Hepatocyte (in vitro differentiated cells): Measurements from ENCODE around the gene TM9SF4. TPM values are rescaled to one million over a fixed set of nuclear protein-coding genes. Genes with fewer than 3 reads are reported as not detected.

ENCODE experiments used
- DNase-seq: peaks from one replicate; pipeline ENCODE4 v3.0.0-alpha.2; 2016; ENCODE audit warnings: low spot score
- H2AFZ ChIP-seq: fragments of 200-600 bp; sonication (generic); 2 replicates; pipeline ENCODE4 v1.6.0; 2016; ENCODE audit warnings: antibody characterized with exemption, mild to moderate bottlenecking
- H3K27ac ChIP-seq: fragments of 200-600 bp; sonication (generic); 2 replicates; pipeline ENCODE4 v1.5.1; 2016; ENCODE audit warnings: mild to moderate bottlenecking
- H3K27me3 ChIP-seq: fragments of 200-600 bp; sonication (generic); 2 replicates; pipeline ENCODE4 v1.6.1; 2016
- H3K36me3 ChIP-seq: fragments of 200-600 bp; sonication (generic); replicated peaks from 2 replicates; pipeline ENCODE4 v1.5.1; 2016; ENCODE audit warnings: low read depth; ENCODE audit not compliant: insufficient read depth
- H3K4me1 ChIP-seq: fragments of 200-600 bp; sonication (generic); 2 replicates; pipeline ENCODE4 v1.5.1; 2016; ENCODE audit warnings: mild to moderate bottlenecking, moderate library complexity; ENCODE audit not compliant: insufficient read depth
- H3K4me2 ChIP-seq: fragments of 200-600 bp; sonication (generic); 2 replicates; pipeline ENCODE4 v1.6.0; 2016
- H3K4me3 ChIP-seq: fragments of 200-600 bp; sonication (generic); 2 replicates; pipeline ENCODE4 v1.5.1; 2016; ENCODE audit warnings: mild to moderate bottlenecking
- H3K79me2 ChIP-seq: fragments of 200-600 bp; sonication (generic); 2 replicates; pipeline ENCODE4 v1.6.0; 2017; ENCODE audit warnings: mild to moderate bottlenecking
- H3K9me2 ChIP-seq: fragments of 200-600 bp; sonication (generic); replicated peaks from 2 replicates; pipeline ENCODE4 v1.6.0; 2017; ENCODE audit warnings: mild to moderate bottlenecking; ENCODE audit not compliant: insufficient read depth
- H3K9me3 ChIP-seq: fragments of 200-600 bp; sonication (generic); 2 replicates; pipeline ENCODE4 v1.5.1; 2016; ENCODE audit warnings: low read depth, mild to moderate bottlenecking
- H4K20me1 ChIP-seq: fragments of 200-600 bp; sonication (generic); 2 replicates; pipeline ENCODE4 v1.6.0; 2016; ENCODE audit warnings: mild to moderate bottlenecking; ENCODE audit not compliant: insufficient read depth, poor library complexity, severe bottlenecking
- CTCF ChIP-seq: fragments of 200-600 bp; sonication (generic); IDR thresholded peaks from 2 replicates; pipeline ENCODE4 v1.5.1; 2016; ENCODE audit warnings: antibody characterized with exemption, mild to moderate bottlenecking; ENCODE audit not compliant: poor library complexity
- EZH2 ChIP-seq: fragments of 200-600 bp; sonication (generic); IDR thresholded peaks from 2 replicates; pipeline ENCODE4 v1.6.1; 2016; ENCODE audit warnings: antibody characterized with exemption, mild to moderate bottlenecking, borderline replicate concordance
- EZH2phosphoT487 ChIP-seq: fragments of 200-600 bp; sonication (generic); IDR thresholded peaks from one replicate; pipeline ENCODE4 v1.6.1; 2018; ENCODE audit warnings: antibody characterized with exemption, mild to moderate bottlenecking, low read depth, moderate library complexity; ENCODE audit not compliant: unreplicated experiment, severe bottlenecking
- WGBS: methylation state at CpG from one replicate; pipeline ENCODE4 v1.1.6; 2016; ENCODE audit warnings: low lambda C conversion rate; ENCODE audit errors: missing lambda C conversion rate; 5-methylcytosine and 5-hydroxymethylcytosine counted together
- polyA plus RNA-seq: library from polyadenylated mRNA; unstranded; fragments of >200 nt; fragmentation: Nextera tagmentation; extraction: Ambion mirVana; gene quantifications from 2 replicates; pipeline ENCODE4 v1.2.1, GENCODE V29; 2016
- total RNA-seq: library from RNA; depleted of rRNA; stranded (reverse); fragments of >200 nt; gene quantifications from 2 replicates; pipeline ENCODE4 v1.2.3, GENCODE V29; 2014

Gene TM9SF4
- total and polyA plus RNA-seq, 2 experiments from 2014 or later: 65.3 to 86.4 TPM

GRCh38 chr20:32078791-32079190 is 30.7 kb upstream of the TM9SF4 start:
- no peak overlapping the region for H3K4me3 ChIP-seq
- TF ChIP-seq EZH2 (no peak), EZH2phosphoT487 (no peak), CTCF (no peak)

DNA sequence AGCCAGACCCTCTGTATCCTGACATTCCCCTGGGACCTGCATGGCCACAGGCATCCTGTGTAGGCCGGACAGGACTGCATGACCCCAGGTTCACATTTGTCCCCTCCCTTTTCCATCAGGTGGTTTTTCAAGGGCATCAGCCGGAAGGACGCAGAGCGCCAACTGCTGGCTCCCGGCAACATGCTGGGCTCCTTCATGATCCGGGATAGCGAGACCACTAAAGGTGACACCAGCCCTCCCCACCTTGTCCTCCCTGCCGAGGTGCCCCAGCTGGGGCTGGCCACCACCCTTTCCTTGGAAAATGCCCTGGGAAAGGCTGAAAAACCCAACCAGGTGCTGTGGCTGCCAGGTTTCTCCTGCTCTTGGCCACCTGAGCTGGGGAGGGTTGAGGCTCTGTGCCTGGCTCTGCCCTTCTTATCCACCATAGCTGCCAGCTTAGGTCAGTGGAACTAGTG is 29.8 kb upstream of the TM9SF4 start:
- no peak overlapping the region for H2AFZ ChIP-seq
- no peak overlapping the region for H3K4me2 ChIP-seq
- H3K9me3 ChIP-seq: no peaks in the 10 kb centered on the region
- no peaks in the 10 kb centered on the region for H3K4me1 ChIP-seq
- H3K36me3 ChIP-seq: no peaks in the 10 kb centered on the region
- no peaks in the 10 kb centered on the region for H3K79me2 ChIP-seq
- DNase-seq: no peak
- H3K9me2 ChIP-seq: no peaks in the 10 kb centered on the region
- peaks cover 38% of the 10 kb centered on the region for H3K27me3 ChIP-seq
- H3K27ac ChIP-seq: no peak overlapping the region
- no peaks in the 10 kb centered on the region for H4K20me1 ChIP-seq
- no peak overlapping the region for H3K4me3 ChIP-seq
- WGBS: 75% methylated on average over 8 of the region's 8 CpGs
- no peak for TF ChIP-seq CTCF
- TF ChIP-seq EZH2phosphoT487: no peak
- TF ChIP-seq EZH2: no peak

More at GRCh38 chr20:32078791-32079190, 30.7 kb upstream of the TM9SF4 start:
- Histone ChIP-seq H3K4me2 (no peak overlapping the region), H3K36me3 (no peaks in the 10 kb centered on the region), H3K4me1 (no peaks in the 10 kb centered on the region), H3K9me3 (no peaks in the 10 kb centered on the region), H3K79me2 (no peaks in the 10 kb centered on the region), H3K27me3 (peaks cover 42% of the 10 kb centered on the region), H2AFZ (no peak overlapping the region), H3K9me2 (no peaks in the 10 kb centered on the region), H4K20me1 (no peaks in the 10 kb centered on the region), H3K27ac (no peak overlapping the region)
- DNase-seq: no peak

- Histone ChIP-seq H2AFZ (no peak overlapping the region), H3K4me3 (no peak overlapping the region), H3K27me3 (peaks cover 32% of the 10 kb centered on the region), H3K9me2 (no peaks in the 10 kb centered on the region), H3K27ac (no peak overlapping the region), H4K20me1 (no peaks in the 10 kb centered on the region), H3K4me1 (no peaks in the 10 kb centered on the region), H3K9me3 (no peaks in the 10 kb centered on the region), H3K4me2 (no peak overlapping the region), H3K36me3 (no peaks in the 10 kb centered on the region), H3K79me2 (no peaks in the 10 kb centered on the region)
- no peak for DNase-seq
- WGBS: 65% methylated on average over 3 of the region's 3 CpGs
- TF ChIP-seq CTCF: no peak
- TF ChIP-seq EZH2: no peak
- TF ChIP-seq EZH2phosphoT487: no peak
These were observed 28.7 kb upstream of the TM9SF4 start for GRCh38 chr20:32080783-32081182.

DNA sequence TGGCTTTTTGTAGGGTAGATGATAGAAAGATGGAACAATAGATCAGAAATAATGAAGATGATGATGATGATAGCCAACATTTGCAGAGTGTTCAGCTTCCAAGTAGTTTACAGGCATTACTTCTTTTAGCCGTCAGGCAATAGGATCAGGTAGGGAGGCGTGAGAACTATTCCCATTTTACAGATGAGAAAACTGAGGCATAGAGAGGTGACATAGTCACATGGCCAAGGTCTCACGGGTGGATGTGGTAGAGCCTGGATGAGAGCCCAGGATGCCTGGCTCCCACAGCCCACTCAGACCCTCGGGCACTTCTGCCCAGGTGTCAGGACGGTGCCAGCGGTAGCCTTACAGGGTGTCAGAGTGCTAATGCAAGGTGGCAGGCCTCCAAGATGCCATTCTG is 26.0 kb upstream of the TM9SF4 start:
- Histone ChIP-seq H3K27ac (no peak overlapping the region), H3K36me3 (no peaks in the 10 kb centered on the region), H2AFZ (no peak overlapping the region), H3K9me3 (no peaks in the 10 kb centered on the region), H3K9me2 (no peaks in the 10 kb centered on the region), H3K79me2 (no peaks in the 10 kb centered on the region), H3K4me3 (no peak overlapping the region), H3K27me3 (peaks cover 17% of the 10 kb centered on the region), H3K4me1 (no peaks in the 10 kb centered on the region), H4K20me1 (no peaks in the 10 kb centered on the region), H3K4me2 (no peak overlapping the region)
- TF ChIP-seq EZH2phosphoT487 (no peak), CTCF (no peak), EZH2 (no peak)
- WGBS: 90% methylated on average over 6 of the region's 6 CpGs
- no peak for DNase-seq
